Testis (tissue), 2 donors: ENCODE data around the gene TNRC6A.

Source experiments
- POLR2A ChIP-seq: fragments of 450-650 bp; IDR thresholded peaks from one replicate; pipeline ENCODE4 v1.6.1; 2017; ENCODE audit warnings: antibody characterized with exemption, mild to moderate bottlenecking, moderate library complexity
- TF ChIP-seq, protein P1 (sequence below), 3 experiments: fragments of 450-650 bp in 2 of 3; fragments of 200-600 bp in 1 of 3; sonication (generic) in 1 of 3; IDR thresholded peaks; one replicate each; pipeline ENCODE4 v1.5.1; 2016 to 2019; ENCODE audit warnings: antibody characterized with exemption in 3 of 3, mild to moderate bottlenecking in 2 of 3, moderate library complexity in 1 of 3

DNA sequence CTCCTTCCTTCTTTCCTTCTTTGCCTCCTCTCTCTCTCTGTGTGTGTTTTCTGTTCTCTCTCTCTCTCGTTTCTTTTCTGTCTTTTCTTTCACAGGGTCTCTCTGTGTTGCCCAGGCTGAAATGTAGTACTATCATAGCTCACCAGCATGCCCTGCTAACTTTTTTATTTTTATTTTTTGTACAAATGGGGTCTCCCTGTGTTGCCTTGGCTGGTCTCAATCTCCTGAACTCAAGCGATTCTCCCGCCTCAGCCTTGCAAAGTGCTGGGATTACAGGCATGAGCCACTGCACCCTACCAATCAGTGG is 117.9 kb downstream of the TNRC6A start:
- TF ChIP-seq, protein P1, sequence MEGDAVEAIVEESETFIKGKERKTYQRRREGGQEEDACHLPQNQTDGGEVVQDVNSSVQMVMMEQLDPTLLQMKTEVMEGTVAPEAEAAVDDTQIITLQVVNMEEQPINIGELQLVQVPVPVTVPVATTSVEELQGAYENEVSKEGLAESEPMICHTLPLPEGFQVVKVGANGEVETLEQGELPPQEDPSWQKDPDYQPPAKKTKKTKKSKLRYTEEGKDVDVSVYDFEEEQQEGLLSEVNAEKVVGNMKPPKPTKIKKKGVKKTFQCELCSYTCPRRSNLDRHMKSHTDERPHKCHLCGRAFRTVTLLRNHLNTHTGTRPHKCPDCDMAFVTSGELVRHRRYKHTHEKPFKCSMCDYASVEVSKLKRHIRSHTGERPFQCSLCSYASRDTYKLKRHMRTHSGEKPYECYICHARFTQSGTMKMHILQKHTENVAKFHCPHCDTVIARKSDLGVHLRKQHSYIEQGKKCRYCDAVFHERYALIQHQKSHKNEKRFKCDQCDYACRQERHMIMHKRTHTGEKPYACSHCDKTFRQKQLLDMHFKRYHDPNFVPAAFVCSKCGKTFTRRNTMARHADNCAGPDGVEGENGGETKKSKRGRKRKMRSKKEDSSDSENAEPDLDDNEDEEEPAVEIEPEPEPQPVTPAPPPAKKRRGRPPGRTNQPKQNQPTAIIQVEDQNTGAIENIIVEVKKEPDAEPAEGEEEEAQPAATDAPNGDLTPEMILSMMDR (IDR thresholded peaks at IDR 0.05): no peak
- no peak for TF ChIP-seq POLR2A
